ENCODE data around the gene PTK7.
"Not testable (repeated sequence)": the region's sequence is repeated elsewhere in the genome, so short reads cannot be mapped to it uniquely, and the experiment has no call there.

The PTK7 gene

GRCh38 chr6:43054206-43054943 lies 21.7 kb upstream of the PTK7 start:
- DNase-seq (ENCODE audit: low spot score), result no peak

GRCh38 chr6:43055966-43056365 lies 20.1 kb upstream of the PTK7 start:
- DNase-seq (ENCODE audit: low spot score), result no peak

- no peak for DNase-seq (ENCODE audit: low spot score)
Observed at GRCh38 chr6:43058531-43058930, 17.6 kb upstream of the PTK7 start.

- peak; percentile 99 for DNase-seq (ENCODE audit: low spot score)
Observed at GRCh38 chr6:43059168-43060033, 16.7 kb upstream of the PTK7 start, which contains the start of the genes KLC4 and MRPL2. KLC4 (plus strand) TSS chr6:43059631; CDS start chr6:43061336, 1,705 bp downstream. MRPL2 (minus strand) TSS chr6:43059434; CDS start chr6:43059381, 53 bp downstream.

- DNase-seq (ENCODE audit: low spot score), result no peak
Observed at GRCh38 chr6:43060034-43060754, 15.9 kb upstream of the PTK7 start.

GRCh38 chr6:43060755-43061633 lies 15.1 kb upstream of the PTK7 start:
- no peak for DNase-seq (ENCODE audit: low spot score)

GRCh38 chr6:43061861-43062260 lies 14.3 kb upstream of the PTK7 start:
- no peak for DNase-seq (ENCODE audit: low spot score)

- DNase-seq (ENCODE audit: low spot score), result no peak
Observed at GRCh38 chr6:43062818-43063217, 13.3 kb upstream of the PTK7 start.

- no peak for DNase-seq (ENCODE audit: low spot score)
Observed at GRCh38 chr6:43070028-43070632, 6.0 kb upstream of the PTK7 start.

- DNase-seq (ENCODE audit: low spot score), result no peak
Observed at GRCh38 chr6:43074847-43075669, 1.1 kb upstream of the PTK7 start.

GRCh38 chr6:43076464-43077332 lies 584 bp downstream of the PTK7 start:
- no peak for DNase-seq (ENCODE audit: low spot score)

GRCh38 chr6:43077333-43077809 lies 1.3 kb downstream of the PTK7 start:
- DNase-seq (ENCODE audit: low spot score), result no peak

GRCh38 chr6:43077981-43078511 lies 1.9 kb downstream of the PTK7 start:
- no peak for DNase-seq (ENCODE audit: low spot score)

- DNase-seq (ENCODE audit: low spot score), result no peak
Observed at GRCh38 chr6:43078691-43079090, 2.6 kb downstream of the PTK7 start.

- DNase-seq (ENCODE audit: low spot score), result no peak
Observed at GRCh38 chr6:43081043-43081442, 4.9 kb downstream of the PTK7 start.

GRCh38 chr6:43081922-43082321 lies 5.8 kb downstream of the PTK7 start:
- DNase-seq (ENCODE audit: low spot score), result not testable (repeated sequence)

- no peak for DNase-seq (ENCODE audit: low spot score)
Observed at GRCh38 chr6:43082806-43083655, 6.9 kb downstream of the PTK7 start.

Measured in Ammon's horn (tissue), 1 donor.